Activated naive CD8-positive, alpha-beta T cell treated with anti-CD3 and anti-CD28 coated beads, Interleukin-2, amount 50 U/mL, for 16 hours (primary cell): Measurements from ENCODE around the gene RBM27.
"Not testable (repeated sequence)": the region's sequence is repeated elsewhere in the genome, so short reads cannot be mapped to it uniquely, and the experiment has no call there.

ENCODE experiments used
- DNase-seq: peaks from one replicate; pipeline ENCODE4 v3.0.0-alpha.2; 2020; ENCODE audit warnings: low read depth, low spot score

RBM27 gene, protein sequence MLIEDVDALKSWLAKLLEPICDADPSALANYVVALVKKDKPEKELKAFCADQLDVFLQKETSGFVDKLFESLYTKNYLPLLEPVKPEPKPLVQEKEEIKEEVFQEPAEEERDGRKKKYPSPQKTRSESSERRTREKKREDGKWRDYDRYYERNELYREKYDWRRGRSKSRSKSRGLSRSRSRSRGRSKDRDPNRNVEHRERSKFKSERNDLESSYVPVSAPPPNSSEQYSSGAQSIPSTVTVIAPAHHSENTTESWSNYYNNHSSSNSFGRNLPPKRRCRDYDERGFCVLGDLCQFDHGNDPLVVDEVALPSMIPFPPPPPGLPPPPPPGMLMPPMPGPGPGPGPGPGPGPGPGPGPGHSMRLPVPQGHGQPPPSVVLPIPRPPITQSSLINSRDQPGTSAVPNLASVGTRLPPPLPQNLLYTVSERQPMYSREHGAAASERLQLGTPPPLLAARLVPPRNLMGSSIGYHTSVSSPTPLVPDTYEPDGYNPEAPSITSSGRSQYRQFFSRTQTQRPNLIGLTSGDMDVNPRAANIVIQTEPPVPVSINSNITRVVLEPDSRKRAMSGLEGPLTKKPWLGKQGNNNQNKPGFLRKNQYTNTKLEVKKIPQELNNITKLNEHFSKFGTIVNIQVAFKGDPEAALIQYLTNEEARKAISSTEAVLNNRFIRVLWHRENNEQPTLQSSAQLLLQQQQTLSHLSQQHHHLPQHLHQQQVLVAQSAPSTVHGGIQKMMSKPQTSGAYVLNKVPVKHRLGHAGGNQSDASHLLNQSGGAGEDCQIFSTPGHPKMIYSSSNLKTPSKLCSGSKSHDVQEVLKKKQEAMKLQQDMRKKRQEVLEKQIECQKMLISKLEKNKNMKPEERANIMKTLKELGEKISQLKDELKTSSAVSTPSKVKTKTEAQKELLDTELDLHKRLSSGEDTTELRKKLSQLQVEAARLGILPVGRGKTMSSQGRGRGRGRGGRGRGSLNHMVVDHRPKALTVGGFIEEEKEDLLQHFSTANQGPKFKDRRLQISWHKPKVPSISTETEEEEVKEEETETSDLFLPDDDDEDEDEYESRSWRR

DNA sequence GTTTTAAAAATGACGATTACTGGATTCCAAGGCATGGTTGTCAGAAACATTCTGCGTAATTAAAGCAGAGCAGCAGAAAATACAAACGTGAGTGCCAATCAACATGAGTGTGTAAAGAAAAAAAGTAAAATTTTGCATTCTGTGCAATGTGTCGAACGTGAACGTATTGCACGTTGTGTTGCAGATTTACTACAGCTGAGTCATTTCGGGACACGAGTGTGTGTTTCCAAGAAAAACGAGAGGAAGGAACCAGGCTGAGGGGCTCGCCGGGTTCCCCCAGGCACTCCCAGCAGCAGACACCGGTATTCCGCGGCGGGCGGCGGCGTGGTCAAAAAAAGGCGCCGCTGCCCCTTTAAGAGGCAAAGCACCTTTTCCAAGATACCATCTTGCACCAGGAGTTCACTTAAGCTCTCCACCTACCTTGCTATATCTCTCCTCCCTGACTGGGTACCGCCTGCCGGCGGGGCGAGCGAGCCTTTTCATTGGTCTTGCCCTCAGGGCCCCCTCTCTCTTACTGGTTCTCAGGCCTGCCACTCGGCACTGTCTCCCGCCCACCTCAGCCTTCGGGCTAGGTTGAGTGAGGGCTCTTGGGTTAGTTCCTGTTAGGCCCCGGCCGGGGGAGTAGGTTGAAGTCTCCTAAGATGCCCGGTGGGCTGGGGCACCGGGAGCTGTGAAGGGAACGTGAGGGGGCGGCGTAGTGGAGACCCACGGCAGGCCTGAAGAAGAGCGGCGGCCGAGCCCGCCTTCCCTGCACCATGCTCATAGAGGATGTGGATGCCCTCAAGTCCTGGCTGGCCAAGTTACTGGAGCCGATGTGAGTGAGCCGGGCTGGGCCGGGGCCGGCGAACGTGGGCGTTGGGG, at the start of gene RBM27:
Gene RBM27 (plus strand): TSS at position 595 of the 861 bp plus-strand sequence. CDS start 161 bp downstream, at position 756.
- peak; percentile 90 for DNase-seq

DNA sequence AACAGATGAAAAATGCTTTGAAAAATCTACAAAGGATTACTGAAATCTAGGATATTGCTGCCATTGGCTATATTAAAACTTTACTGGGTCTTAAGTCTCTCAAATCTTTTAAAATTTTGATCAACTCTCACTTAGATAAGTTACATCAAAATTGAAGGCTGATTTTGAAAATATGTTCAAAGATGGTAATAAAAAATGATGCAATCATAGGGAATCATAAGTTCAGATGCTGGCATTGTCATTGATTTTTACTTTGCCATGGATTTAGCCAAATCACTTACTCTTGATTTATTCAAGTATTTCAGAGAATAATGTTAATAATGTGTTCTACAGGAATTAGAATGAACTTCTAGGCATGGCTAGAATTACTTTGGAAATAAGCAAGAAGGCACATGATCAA, 45.1 kb upstream of the RBM27 start:
- DNase-seq: no peak

DNA sequence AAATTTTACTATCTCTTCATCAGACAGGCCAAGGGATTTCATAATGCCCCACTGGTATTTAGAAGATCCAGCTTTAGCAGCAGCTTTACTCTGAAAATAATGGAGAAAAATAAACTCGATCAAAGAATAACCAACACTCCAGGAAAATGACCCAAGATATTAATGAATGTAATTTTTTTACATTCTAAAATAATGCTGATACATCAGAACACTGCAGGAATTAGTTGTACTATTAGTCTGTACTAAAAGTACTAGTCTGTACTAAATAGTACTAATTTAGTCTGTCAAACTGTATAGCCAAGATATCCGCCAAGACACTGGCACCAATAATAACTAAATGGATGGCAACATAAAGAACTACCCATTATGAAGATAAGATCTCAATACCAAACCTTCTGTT, 39.0 kb upstream of the RBM27 start:
- DNase-seq: no peak

DNA sequence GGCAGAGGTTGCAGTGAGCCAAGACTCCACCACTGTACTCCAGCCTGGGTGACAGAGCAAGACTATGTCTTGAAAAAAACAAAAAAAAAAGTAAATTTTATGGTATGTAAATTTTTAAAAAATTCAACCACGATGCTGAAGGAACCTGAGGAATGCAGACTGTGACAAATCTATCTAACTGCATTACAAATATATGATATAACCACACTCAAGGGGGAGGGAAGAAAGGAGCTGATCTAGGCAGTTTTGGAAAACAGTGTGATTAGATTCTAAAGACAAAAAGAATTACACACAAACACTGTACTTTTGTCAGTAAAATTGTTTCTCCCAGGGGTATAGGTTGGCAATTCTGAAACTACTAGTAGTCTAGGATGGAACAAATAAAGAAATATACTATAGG, 37.9 kb upstream of the RBM27 start:
- no peak for DNase-seq

DNA sequence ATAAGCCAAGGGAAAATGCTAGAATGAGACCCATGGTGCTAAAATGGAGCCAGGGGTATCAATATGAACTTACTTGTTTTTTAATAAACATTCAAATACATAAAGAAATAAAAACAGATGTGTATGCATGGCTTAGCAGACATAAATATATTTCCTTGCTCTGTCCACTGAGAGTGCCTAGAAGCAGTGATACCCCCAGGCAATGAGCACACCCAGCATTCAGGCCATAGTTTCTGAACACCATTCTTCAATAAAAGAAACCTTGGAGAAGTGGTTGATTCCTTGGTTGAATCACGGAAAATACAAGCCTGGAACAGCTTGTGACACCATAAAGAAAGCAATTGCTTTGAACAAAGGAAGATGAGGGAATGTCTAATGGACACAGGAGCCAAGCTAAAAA, 37.5 kb upstream of the RBM27 start:
- no peak for DNase-seq

DNA sequence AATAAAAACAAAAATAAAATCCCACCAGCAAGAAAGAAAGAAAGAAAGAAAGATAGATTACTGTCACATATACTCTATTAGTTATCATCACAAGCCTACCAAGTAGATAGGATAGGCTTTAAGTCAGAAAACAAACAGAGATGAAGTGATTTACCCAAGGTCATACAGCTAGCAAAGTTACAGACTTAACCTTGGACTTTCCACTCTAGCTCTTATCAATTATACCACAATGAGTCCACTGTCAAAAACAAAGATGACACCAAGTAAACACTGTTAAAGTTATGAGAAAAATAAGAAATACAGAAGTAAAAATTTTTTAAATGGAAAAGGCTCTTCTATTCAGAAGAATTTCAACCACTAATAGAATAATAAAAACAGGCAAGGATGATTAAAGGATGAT, 34.3 kb upstream of the RBM27 start:
- no peak for DNase-seq

DNA sequence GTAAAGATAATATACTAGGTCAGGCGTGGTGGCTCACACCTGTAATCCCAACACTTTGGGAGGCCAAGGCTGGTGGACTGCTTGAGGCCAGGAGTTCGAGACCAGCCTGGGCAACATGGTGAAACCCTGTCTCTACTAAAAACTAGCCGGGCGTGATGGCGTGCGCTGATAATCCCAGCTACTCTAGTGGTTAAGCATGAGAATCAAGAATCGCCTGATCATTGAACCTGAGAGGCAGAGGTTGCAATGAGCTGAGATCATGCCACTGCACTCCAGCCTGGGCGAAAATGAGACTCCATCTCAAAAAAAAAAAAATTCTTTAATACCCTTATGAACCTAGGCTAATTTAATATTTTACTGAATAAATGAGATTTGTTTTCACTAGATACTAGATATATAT, 30.4 kb upstream of the RBM27 start:
- not testable (repeated sequence) for DNase-seq

DNA sequence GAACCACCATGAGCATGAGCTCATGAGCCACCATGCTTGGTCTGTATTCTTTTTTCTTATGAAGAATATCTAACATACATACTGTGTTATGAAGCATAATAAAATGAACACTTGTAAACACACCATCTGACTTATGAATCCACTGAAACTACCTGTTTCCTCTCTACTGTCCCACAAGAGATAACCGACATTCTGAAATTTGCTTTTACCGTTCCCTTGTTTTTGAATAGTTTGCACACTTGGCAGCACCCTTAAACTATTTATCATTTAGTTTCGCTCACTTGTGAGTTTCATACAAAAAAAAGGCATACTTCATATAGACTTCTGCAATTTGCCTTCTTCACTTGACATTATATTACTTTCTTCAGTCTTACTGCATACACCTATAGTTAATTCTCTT, 29.8 kb upstream of the RBM27 start:
- DNase-seq: no peak

DNA sequence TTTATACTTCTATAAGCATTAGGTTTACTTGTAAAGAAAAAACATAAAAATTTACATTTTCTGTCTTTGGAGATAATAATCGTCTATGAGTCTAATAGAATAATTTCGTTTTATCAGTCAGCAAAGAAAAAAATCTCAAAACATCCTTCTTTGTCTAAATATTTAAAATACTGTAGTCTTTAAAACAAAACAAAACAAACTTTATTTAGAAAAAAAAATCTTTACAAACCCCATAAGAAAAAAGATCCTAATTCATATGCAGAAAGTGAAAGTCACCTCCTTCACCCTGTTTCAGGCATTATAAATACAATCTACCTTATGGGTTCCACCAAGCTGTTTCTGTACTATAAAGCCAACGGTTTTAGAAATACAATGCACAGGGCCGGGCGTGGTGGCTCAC, 26.6 kb upstream of the RBM27 start:
- DNase-seq: no peak

DNA sequence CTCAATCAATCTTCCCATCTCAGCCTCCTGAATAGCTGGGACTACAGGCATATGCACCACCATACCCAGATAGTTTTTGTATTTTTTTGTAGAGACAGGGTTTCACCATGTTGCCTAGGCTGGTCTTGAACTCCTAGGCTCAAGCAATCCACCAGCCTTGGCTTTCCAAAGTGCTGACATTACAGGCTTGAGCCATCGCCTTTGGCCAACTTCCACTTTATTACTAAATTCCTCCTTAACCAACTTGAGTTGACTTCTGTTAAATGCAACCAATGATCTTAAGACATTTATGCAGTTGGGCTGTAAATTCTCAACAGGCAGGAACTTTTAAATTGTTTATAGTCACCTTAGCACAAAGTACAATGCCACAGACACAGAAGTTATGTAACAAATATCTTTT, 23.7 kb upstream of the RBM27 start:
- no peak for DNase-seq

DNA sequence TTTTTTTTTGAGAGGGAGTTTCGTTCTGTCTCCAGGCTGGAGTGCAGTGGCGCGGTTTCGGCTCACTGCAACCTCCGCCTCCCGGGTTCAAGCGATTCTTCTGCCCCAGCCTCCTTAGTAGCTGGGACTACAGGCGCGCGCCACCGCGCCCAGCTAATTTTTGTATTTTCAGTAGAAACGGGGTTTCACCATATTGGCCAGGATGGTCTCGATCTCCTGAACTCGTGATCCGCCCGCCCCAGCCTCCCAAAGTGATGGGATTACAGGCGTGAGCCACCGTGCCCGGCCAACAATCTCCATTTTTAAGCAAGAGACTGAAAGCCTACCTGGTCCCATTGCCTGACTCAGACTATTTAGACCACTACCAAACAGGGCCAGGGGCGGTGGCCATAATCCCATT, 20.0 kb upstream of the RBM27 start:
- not testable (repeated sequence) for DNase-seq

DNA sequence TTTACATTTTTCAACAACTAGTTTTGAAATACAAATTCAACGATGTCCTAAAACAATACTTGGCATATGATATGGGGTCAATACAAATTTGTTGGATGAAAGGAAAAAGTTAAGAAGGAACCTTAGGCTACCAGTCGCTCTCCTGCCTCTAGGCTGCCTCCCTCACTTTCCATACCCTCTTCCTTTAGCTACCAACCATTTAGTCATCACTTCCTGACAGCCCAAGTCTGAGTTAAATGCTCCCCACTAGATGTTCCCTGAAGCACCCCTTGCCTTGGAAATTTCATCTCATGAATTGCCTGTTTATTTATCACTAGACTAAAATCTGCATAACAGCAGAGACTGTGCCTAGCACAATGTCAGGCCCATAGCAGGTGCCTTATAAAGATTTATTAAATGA, 18.2 kb upstream of the RBM27 start:
- no peak for DNase-seq

DNA sequence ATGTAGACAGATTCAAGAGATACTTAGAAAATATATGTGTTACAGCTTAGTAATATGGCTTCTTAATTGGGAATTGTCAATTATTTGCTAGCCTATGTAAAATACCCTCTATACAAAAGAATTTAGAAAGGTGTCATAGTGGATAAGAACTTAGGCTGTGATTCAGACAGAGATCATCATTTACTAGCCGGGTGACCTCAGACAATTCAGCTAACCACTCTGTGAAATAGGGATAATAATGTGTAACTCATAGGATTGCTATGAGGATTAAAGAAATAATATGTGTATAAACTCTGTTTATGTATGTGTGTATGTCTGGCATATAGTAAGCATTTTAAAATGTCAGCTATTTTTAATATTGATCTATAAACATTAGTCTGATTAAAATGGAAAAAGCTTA, 15.0 kb upstream of the RBM27 start:
- no peak for DNase-seq

DNA sequence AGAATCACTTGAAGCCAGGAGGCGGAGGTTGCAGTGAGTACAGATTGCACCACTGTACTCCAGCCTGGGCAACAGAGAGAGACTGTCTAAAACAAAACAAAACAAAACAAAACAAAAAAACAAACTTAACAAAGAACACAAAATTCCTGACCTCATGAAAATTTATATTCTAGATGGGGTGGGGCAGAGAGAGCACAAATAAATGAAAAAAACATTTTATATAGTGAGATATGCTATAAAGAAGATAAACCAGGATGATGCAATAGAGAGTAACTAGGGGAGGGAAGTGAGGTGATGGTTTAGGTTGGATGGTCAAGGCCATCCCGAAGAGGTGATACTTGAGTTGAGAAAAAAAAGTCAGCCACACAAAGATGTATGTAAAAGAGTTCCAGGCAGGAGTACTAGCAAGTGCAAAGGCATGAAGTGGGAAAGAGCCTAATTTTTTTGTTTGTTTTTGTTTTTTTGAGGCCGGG, 10.8 kb upstream of the RBM27 start:
- no peak for DNase-seq

DNA sequence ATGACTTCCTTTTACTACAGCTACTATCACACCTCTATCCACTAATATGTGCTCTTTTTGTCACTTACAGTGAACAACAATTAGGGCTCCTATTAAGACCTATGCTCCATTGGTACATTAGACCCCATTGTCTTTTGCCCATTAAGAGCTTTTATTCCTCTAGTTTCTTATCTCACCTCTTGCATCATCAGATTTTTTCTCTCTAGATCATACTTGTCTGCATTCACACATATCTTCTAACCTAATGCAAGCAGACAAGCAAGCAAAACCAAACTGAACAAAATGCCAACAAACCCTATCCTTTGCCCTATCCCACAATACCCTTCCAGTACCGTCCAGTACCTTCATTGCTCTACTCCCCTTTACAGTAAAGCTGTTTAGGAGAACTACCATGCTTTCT, 10.1 kb upstream of the RBM27 start:
- no peak for DNase-seq

DNA sequence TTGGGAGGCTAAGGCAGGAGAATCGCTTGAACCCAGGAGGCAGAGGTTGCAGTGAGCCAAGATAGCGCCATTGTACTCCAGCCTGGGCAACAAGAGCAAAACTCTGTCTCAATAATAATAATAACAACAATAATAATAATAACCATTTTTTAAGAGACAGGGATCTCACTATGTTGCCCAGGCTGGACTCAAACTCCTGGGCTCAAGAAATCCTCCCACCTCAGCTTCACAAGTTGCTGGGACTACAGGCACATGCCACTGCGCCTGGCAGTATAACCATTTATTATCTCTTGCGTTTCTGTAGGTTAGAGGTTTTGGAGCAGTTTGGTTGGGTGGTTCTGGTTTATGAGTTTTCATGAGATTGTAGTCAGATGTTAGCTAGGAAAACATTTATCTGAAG, 8.4 kb upstream of the RBM27 start:
- not testable (repeated sequence) for DNase-seq

DNA sequence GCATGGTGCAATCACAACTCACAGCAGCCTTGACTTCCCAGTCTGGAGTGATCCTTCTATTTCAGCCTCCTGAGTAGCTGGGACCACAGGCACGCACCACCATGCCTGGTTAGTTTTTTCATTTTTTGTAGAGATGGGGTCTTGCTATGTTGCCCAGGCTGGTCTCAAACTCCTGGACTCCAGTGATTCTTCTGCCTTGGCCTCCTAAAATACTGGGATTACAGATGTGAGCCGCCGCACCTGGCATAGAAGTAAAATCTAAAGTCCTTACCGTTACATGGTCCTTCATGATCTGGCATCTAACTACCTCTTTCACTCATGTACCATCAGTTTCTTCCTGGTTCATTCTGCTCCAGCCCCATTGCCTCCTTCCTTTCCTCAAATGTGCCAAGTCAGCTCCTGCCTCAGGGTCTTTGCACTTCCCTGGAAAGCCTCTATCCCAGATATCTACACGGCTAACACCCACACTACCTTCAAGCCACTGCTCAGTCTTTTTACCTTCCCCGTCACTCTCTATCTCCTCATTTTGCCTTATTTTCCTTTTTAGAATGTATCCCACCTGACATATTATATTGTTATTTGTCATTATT, 6.9 kb upstream of the RBM27 start:
- DNase-seq: no peak

DNA sequence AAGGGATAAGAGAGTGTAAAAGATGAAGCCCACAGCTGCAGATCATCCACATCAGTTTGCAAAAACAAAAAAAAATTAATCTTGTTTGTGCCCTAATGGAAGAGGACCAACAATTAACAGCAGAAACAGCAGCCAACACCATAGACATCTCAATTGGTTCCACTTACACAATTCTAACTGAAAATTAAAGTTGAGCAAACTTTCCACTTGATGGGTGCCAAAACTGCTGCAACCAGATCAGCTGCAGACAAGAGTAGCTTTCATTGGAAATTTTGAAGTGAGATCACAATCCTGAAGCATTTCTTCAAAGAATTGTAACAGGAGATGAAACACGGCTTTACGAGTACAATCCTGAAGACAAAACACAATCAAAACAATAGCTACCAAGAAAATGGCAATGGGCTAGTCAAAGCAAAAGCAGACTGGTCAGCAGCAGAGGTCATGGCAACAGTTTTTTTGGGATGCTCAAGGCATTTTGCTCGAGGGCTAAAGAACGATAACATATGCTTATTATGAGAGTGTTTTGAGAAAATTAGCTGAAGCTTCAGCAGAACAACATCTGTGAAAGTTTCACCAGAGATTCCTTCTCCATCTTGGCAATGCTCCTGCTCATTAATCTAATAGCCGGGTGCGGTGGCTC, 4.1 kb upstream of the RBM27 start:
- no peak for DNase-seq

DNA sequence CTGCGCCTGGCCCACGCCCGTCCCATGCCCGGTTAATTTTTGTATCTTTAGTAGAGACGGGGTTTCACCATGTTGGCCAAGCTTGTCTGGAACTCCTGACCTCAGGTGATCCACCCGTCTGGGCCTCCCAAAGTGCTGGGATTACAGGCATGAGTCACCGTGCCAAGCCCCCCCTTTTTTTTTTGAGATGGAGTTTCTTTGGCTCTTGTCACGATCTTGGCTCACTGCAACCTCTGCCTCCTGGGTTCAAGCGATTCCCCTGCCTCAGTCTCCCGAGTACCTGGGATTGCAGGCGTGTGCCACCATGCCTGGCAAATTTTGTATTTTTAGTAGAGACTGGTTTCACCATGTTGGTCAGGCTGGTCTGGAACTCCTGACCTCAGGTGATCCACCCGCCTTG, 1.6 kb upstream of the RBM27 start:
- not testable (repeated sequence) for DNase-seq

DNA sequence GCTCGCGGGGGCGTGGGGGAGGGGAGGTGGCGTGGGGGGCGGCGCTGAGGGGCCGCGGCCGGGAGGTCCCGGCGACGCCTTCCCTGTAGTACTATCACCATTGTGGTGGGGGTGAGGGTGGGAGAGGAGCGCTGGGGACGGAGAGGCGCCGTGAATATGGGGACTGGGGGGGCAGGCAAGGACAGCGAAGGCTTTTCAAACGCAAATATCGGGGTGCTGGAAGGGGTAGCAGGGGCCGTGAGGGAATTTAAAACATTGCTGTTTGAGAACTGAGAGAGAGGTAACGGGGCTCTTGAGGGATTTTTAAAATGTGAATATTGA, 427 bp downstream of the RBM27 start:
- no peak for DNase-seq
